ENCODE results near the gene GLRA3.

GRCh38 chr4:174674305-174674840 is 154.7 kb downstream of the GLRA3 start:
- TF ChIP-seq POLR2AphosphoS5 (IDR thresholded peaks at IDR 0.05): no peak
- TF ChIP-seq CTCF (IDR thresholded peaks at IDR 0.05; ENCODE audit: poor library complexity, severe bottlenecking): no peak
- no peak for TF ChIP-seq EZH2 (IDR thresholded peaks at IDR 0.05; ENCODE audit: borderline replicate concordance, insufficient read depth, low read length, poor library complexity, severe bottlenecking)
- TF ChIP-seq, protein P1, sequence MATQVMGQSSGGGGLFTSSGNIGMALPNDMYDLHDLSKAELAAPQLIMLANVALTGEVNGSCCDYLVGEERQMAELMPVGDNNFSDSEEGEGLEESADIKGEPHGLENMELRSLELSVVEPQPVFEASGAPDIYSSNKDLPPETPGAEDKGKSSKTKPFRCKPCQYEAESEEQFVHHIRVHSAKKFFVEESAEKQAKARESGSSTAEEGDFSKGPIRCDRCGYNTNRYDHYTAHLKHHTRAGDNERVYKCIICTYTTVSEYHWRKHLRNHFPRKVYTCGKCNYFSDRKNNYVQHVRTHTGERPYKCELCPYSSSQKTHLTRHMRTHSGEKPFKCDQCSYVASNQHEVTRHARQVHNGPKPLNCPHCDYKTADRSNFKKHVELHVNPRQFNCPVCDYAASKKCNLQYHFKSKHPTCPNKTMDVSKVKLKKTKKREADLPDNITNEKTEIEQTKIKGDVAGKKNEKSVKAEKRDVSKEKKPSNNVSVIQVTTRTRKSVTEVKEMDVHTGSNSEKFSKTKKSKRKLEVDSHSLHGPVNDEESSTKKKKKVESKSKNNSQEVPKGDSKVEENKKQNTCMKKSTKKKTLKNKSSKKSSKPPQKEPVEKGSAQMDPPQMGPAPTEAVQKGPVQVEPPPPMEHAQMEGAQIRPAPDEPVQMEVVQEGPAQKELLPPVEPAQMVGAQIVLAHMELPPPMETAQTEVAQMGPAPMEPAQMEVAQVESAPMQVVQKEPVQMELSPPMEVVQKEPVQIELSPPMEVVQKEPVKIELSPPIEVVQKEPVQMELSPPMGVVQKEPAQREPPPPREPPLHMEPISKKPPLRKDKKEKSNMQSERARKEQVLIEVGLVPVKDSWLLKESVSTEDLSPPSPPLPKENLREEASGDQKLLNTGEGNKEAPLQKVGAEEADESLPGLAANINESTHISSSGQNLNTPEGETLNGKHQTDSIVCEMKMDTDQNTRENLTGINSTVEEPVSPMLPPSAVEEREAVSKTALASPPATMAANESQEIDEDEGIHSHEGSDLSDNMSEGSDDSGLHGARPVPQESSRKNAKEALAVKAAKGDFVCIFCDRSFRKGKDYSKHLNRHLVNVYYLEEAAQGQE (IDR thresholded peaks at IDR 0.05; ENCODE audit: borderline replicate concordance): no peak
- no peak for TF ChIP-seq TAF1 (IDR thresholded peaks at IDR 0.05; ENCODE audit: low read depth)
- no peak for TF ChIP-seq MXI1 (conservative IDR thresholded peaks at IDR 0.05; ENCODE audit: poor library complexity, severe bottlenecking)
- TF ChIP-seq RAD21 (conservative IDR thresholded peaks at IDR 0.05): no peak
- no peak for TF ChIP-seq SMC3 (conservative IDR thresholded peaks at IDR 0.05; ENCODE audit: poor library complexity)
